Retina (tissue), 1 donor: ENCODE results near the gene ZBED1.
"Not testable (repeated sequence)": the region's sequence is repeated elsewhere in the genome, so short reads cannot be mapped to it uniquely, and the experiment has no call there.

ENCODE experiments used
- DNase-seq: peaks from one replicate; pipeline ENCODE4 v3.0.0-alpha.2; 2016

Gene ZBED1

GRCh38 chrX:2473064-2473463, 27.7 kb downstream of the ZBED1 start:
- DNase-seq: not testable (repeated sequence)

- DNase-seq: no peak
Observed at GRCh38 chrX:2471641-2472040, 29.1 kb downstream of the ZBED1 start.

- DNase-seq: not testable (repeated sequence)
Observed at GRCh38 chrX:2471126-2471525, 29.6 kb downstream of the ZBED1 start.

- DNase-seq: not testable (repeated sequence)
Observed at GRCh38 chrX:2469852-2470251, 30.9 kb downstream of the ZBED1 start.

GRCh38 chrX:2469196-2469685, 31.5 kb downstream of the ZBED1 start:
- no peak for DNase-seq

- DNase-seq: no peak
Observed at GRCh38 chrX:2468261-2469195, 32.2 kb downstream of the ZBED1 start.

GRCh38 chrX:2466876-2467656, 33.7 kb downstream of the ZBED1 start:
- no peak for DNase-seq

- DNase-seq: no peak
Observed at GRCh38 chrX:2464677-2465166, 36.1 kb downstream of the ZBED1 start.

GRCh38 chrX:2463973-2464676, 36.7 kb downstream of the ZBED1 start:
- no peak for DNase-seq

GRCh38 chrX:2463481-2463880, 37.3 kb downstream of the ZBED1 start:
- not testable (repeated sequence) for DNase-seq

GRCh38 chrX:2462780-2463179, 38.0 kb downstream of the ZBED1 start:
- no peak for DNase-seq

- no peak for DNase-seq
Observed at GRCh38 chrX:2462074-2462473, 38.7 kb downstream of the ZBED1 start.

- DNase-seq: no peak
Observed at GRCh38 chrX:2461711-2462016, 39.1 kb downstream of the ZBED1 start.

GRCh38 chrX:2460821-2461710, 39.7 kb downstream of the ZBED1 start:
- not testable (repeated sequence) for DNase-seq

GRCh38 chrX:2460048-2460447, 40.7 kb downstream of the ZBED1 start:
- DNase-seq: not testable (repeated sequence)

- no peak for DNase-seq
Observed at GRCh38 chrX:2458309-2458708, 42.5 kb downstream of the ZBED1 start.

- no peak for DNase-seq
Observed at GRCh38 chrX:2457289-2458133, 43.3 kb downstream of the ZBED1 start.

- DNase-seq: not testable (repeated sequence)
Observed at GRCh38 chrX:2456091-2456490, 44.7 kb downstream of the ZBED1 start.

- not testable (repeated sequence) for DNase-seq
Observed at GRCh38 chrX:2454620-2455019, 46.2 kb downstream of the ZBED1 start.

- no peak for DNase-seq
Observed at GRCh38 chrX:2452799-2453198, 48.0 kb downstream of the ZBED1 start.

- DNase-seq: no peak
Observed at GRCh38 chrX:2452317-2452784, 48.4 kb downstream of the ZBED1 start.
